ENCODE data around the gene SEPTIN1. TPM values are rescaled to one million over a fixed set of nuclear protein-coding genes. Genes with fewer than 3 reads are reported as not detected.

Gene SEPTIN1
- total RNA-seq, 1 experiment from 2014 or later = 1.4 TPM

DNA sequence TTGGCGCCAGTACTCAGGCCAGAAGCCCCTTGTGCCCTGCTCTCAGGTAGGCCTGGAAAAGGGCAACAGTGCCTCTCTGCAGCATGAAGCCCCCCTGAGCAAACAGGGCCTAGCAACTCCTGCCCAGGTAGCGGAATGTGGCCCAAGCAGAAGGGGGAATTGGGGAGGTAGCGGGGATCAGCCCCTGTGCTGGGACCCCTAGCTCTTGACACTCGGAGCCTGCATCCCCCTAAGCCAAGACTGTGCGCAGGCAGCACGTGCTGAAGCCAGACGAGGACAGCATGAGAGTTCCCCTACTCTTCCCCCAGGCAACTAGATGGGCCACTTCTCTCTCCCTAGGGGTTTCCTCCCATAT, 26.4 kb downstream of the SEPTIN1 start:
- DNase-seq = no peak
- peaks cover 8% of the 10 kb centered on the region for H3K79me1 ChIP-seq (ENCODE audit: insufficient read depth, low read depth, low read length, poor library complexity, severe bottlenecking)
- H2BK12ac ChIP-seq (ENCODE audit: insufficient read length, low read depth, low read length) = peak overlapping the region; percentile 12
- H3K79me2 ChIP-seq (ENCODE audit: insufficient read depth, low read length) = peaks cover 3% of the 10 kb centered on the region; the same call in 1 of the 2 replicates
- no peak overlapping the region for H2AFZ ChIP-seq (ENCODE audit: low read length)
- peak overlapping the region; percentile 96 for H3K4me2 ChIP-seq (ENCODE audit: insufficient read depth, insufficient read length, low read length)
- H3K23ac ChIP-seq (ENCODE audit: insufficient read length, low read depth, low read length) = no peak overlapping the region
- H3K27ac ChIP-seq (ENCODE audit: insufficient read length, low read depth, low read length) = peak overlapping the region; percentile 97
- peak overlapping the region; percentile 68 for H3K18ac ChIP-seq (ENCODE audit: insufficient read length, low read depth, low read length)
- no peaks in the 10 kb centered on the region for H3K4me1 ChIP-seq (ENCODE audit: insufficient read depth, low read length)
- H4K8ac ChIP-seq (replicated peaks; ENCODE audit: insufficient read length, low read depth, low read length) = peak overlapping the region; percentile 82
- peaks cover 25 to 67% (median 58%) of the 10 kb centered on the region in 3 experiments for H3K36me3 Mint-ChIP-seq (ENCODE audit: insufficient read depth in 1 of 3, low read depth in 3 of 3)
- peak overlapping the region; percentile 24 for H2AK5ac ChIP-seq (ENCODE audit: insufficient read length, low read length)
- H2BK15ac ChIP-seq (ENCODE audit: low read depth, low read length) = no peak overlapping the region; the same call in 1 of the 2 replicates
- H3K9ac ChIP-seq (ENCODE audit: extremely low read depth, insufficient read length, low read length) = peak overlapping the region; percentile 97
- peak overlapping the region; percentile 90 for H2BK120ac ChIP-seq (ENCODE audit: low read depth, low read length, poor library complexity, severe bottlenecking)
- 0 out of 5 replicates have a peak, but pooled peaks cover 0 to 2% of the 10 kb centered on the region in 2 experiments for H3K9me3 Mint-ChIP-seq
- peaks cover 13% of the 10 kb centered on the region for H3K23me2 ChIP-seq (ENCODE audit: insufficient read length, low read depth, low read length, poor library complexity, severe bottlenecking)
- no peaks in the 10 kb centered on the region for H4K20me1 ChIP-seq (ENCODE audit: control insufficient read depth, insufficient read depth, insufficient read length)
- H3K9me3 ChIP-seq (ENCODE audit: control insufficient read depth, low read depth, low read length) = no peaks in the 10 kb centered on the region
- peaks cover 23 to 36% of the 10 kb centered on the region in 2 experiments for H3K4me1 Mint-ChIP-seq
- H3K14ac ChIP-seq (ENCODE audit: insufficient read depth, low read length) = peak overlapping the region; percentile 98
- TF ChIP-seq, protein P1, sequence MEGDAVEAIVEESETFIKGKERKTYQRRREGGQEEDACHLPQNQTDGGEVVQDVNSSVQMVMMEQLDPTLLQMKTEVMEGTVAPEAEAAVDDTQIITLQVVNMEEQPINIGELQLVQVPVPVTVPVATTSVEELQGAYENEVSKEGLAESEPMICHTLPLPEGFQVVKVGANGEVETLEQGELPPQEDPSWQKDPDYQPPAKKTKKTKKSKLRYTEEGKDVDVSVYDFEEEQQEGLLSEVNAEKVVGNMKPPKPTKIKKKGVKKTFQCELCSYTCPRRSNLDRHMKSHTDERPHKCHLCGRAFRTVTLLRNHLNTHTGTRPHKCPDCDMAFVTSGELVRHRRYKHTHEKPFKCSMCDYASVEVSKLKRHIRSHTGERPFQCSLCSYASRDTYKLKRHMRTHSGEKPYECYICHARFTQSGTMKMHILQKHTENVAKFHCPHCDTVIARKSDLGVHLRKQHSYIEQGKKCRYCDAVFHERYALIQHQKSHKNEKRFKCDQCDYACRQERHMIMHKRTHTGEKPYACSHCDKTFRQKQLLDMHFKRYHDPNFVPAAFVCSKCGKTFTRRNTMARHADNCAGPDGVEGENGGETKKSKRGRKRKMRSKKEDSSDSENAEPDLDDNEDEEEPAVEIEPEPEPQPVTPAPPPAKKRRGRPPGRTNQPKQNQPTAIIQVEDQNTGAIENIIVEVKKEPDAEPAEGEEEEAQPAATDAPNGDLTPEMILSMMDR (conservative IDR thresholded peaks at IDR 0.05) = no peak
- H2BK20ac ChIP-seq (ENCODE audit: low read depth, low read length, poor library complexity, severe bottlenecking) = no peak overlapping the region
- H3T11ph ChIP-seq (ENCODE audit: low read length) = no peak overlapping the region
- H3K4ac ChIP-seq (ENCODE audit: low read depth, low read length) = peak overlapping the region; percentile 84; the same call in 1 of the 2 replicates
- peak overlapping the region; percentile 62 to 99 (median 99); a peak in 5 of 7 replicates for H3K27ac Mint-ChIP-seq
- no CpG with 5 or more reads among the region's 7 CpGs for WGBS (ENCODE audit: extremely low coverage, insufficient read length, low lambda C conversion rate)
- H4K5ac ChIP-seq (ENCODE audit: insufficient read length, low read depth, low read length) = peak overlapping the region; percentile 4
- H3K4me3 Mint-ChIP-seq = peak overlapping the region; percentile 95 to 98
- H3K56ac ChIP-seq (ENCODE audit: insufficient read length, low read depth, low read length) = peak overlapping the region; percentile 95
- peak overlapping the region; percentile 21 for H2BK5ac ChIP-seq (ENCODE audit: insufficient read length, low read length)
- H3K27me3 Mint-ChIP-seq (ENCODE audit: low read depth) = no peaks in the 10 kb centered on the region; the same call in 1 of the 2 replicates
- no peaks in the 10 kb centered on the region for H3K27me3 ChIP-seq (ENCODE audit: insufficient read depth, low read length)
- H4K91ac ChIP-seq (ENCODE audit: insufficient read length, low read depth, low read length) = peak overlapping the region; percentile 64
